HG02943 (cell line): ENCODE results near the gene GFOD2.
"Not testable (repeated sequence)": the region's sequence is repeated elsewhere in the genome, so short reads cannot be mapped to it uniquely, and the experiment has no call there.

Source experiments
- ATAC-seq: cut with Tn5 transposase; IDR thresholded peaks from one replicate; pipeline ENCODE4 v1.9.1; 2021; ENCODE audit warnings: mild to moderate bottlenecking, low read depth, moderate library complexity; ENCODE audit not compliant: unreplicated experiment

GFOD2 gene

GRCh38 chr16:67707210-67707609 is 11.9 kb downstream of the GFOD2 start:
- no peak for ATAC-seq

GRCh38 chr16:67704110-67704509 is 15.0 kb downstream of the GFOD2 start:
- ATAC-seq = no peak

GRCh38 chr16:67703626-67704025 is 15.5 kb downstream of the GFOD2 start:
- no peak for ATAC-seq

DNA sequence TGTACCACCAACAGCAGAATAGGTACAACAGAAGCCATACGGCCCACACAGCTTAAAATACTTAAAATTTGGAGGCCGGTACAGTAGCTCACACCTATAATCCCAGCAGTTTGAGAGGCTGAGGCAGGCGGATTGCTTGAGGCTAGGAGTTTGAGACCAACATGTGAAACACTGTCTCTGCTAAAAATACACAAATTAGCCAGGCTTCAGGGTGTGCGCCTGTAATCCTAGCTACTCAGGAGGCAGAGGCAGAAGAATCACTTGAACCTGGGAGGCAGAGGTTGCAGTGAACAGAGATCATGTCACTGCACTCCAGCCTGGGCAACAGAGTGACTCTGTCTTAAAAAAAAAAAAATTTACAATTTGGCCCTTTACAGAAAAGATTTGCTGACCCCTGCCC is 17.0 kb downstream of the GFOD2 start:
- ATAC-seq = no peak

DNA sequence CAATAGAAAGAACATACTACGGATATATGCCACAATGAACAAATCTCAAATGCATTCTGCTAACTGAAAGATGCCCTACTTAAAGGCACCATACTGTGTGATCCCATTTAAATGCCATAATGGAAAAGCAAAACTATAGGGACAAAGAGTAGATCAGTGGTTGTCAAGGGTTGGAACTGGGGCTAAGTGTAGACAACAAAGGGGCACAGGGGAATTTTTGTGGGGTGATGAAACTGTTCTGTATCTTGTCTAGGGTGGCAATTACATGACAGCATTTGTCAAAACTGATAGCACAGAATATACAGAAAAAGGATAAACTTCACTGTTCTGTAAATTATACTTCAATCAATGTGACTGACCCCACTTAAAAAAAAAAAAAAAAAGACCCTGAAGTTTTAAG is 17.7 kb downstream of the GFOD2 start:
- ATAC-seq = no peak

DNA sequence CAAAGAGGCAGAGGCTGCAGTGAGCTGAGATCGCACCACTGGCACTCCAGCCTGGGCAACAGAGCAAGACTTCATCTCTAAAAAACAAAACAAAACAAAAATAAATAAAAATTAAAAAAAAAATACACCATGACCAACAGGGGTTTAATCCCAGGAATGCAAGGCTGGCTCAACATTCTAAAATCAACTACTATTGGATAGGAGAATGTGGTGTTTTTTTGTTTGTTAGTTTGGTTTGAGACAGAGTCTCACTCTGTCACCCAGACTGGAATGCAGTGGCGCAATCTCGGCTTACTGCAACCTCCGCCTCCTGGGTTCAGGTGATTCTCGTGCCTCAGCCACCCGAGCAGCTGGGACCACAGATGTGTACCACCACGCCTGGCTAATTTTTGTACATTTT is 19.9 kb downstream of the GFOD2 start:
- no peak for ATAC-seq

DNA sequence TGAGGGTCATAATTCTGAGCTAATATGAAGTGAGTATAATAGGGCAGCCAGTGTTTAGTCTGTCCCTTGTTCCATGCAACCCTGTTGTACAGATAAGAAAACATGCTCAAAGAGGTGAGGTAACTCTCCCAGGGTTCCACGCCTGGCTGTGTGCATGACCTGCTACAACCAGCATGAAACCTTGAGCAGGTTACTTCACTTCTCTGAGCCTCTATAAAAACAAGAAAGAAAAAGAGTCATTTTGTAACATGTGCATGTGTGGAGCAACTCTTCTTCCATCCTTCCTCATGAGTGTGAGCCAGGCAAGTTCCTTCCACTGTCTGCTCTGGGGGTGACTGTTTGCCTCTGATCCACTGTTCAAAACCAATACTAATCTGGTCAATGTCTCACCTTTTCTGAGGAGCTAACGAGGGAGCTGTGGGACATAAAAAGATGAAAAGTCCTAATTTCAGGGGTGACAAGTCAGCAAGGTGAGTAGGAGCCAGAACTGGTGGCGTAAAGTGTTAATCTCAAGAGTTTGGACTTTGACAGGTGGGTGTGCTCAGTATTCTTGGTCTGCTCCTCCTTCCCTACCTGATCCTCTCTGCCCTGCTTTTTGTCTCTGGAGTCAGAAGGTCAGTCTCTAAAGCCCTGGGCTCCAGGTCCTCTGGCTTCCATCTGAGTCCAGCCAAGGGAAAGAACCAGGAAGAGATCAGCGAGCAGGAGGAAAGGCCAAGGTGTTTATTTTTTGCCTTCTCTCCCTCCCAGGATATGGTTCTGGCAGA is 21.5 kb downstream of the GFOD2 start:
- no peak for ATAC-seq

DNA sequence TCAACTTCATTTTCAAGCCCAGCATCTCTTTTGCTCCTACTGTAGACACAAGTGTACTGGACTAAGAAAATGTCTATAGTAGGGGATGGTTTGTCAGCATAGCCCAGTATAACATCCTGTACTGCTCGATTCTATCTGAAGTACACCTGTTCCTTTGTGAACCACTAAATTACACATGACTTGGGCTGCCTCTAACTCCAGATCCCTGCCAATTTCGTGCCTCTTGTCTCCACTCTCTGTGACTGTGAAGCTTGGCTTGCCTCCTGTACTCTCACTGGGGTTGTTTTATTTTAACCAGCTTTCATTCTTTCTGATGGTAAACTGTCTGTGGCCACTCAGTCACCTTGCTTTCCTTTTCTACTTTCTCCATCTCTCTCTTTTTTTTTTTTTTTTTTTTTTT is 24.5 kb downstream of the GFOD2 start:
- no peak for ATAC-seq

DNA sequence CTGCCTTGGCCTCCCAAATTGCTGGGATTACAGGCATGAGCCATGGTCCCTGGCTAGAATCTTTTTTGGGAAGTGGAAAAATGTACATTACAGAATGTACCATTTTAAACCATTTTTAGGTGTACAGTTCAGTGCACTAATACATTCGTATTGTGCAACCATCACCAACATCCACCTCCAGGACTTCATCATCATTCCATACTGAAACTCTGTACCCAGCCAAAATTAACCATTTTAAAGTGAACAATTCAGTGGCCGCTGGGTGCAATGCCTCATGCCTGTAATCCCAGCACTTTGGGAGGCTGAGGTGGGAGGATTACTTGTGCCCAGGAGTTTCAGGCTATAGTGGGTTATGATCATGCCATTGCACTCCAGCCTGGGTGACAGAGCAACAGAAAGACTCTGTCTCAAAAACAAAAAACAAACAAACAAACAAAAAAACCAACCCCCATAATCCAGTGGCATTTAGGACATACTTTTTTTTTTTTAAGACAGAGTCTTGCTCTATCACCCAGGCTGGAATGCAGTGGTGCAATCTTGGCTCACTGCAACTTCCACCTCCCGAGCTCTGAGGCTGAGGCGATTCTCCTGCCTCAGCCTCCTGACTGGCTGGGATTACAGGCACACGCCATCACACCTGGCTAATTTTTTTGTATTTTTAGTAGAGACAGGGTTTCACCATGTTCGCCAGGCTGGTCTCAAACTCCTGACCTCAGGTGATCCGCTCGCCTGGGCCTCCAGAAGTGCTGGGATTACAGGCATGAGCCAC is 25.4 kb downstream of the GFOD2 start:
- ATAC-seq = not testable (repeated sequence)

GRCh38 chr16:67685388-67686112 is 33.6 kb downstream of the GFOD2 start:
- ATAC-seq = no peak

GRCh38 chr16:67683767-67684166 is 35.3 kb downstream of the GFOD2 start:
- ATAC-seq = no peak

DNA sequence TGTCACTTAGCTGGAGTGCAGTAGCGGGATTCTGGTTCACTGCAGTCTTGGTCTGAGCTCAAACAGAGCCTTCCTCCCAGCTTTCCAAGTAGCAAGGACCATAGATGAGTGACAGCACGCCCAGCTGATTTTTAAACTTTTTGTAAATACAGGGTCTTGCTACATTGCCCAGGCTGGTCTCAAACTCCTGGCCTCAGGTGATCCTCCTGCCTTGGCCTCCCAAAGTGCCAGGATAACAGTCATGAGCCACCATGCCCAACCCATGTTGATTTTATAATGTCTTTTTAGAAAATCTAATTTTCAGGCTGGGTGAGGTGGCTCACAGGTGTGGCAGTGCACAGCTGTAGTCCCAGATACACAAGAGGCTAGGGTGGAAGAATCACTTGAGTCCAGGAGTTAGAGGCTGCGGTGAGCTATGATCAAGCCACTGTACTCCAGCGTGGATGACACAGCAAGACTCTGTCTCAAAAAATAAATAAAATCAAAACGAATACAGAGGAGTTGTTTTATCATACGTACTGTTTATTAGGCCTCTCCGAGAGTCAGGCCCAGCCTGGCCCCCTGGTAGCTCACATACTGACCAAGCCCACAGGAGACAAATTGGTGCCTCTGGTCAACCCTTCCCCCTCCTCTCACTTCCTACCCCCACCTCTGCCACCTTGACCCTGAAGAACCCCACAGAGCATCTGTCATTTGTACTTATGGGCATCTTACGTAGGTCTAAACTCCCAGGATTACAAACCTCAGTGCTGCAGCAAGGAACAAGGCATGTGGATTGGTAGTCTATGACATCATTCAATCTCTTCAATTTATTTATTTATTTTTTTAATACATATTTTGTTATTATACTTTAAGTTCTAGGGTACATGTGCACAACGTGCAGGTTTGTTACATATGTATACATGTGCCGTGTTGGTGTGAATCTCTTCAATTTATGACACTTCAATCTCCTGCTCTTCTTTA is 38.9 kb downstream of the GFOD2 start:
- no peak for ATAC-seq

DNA sequence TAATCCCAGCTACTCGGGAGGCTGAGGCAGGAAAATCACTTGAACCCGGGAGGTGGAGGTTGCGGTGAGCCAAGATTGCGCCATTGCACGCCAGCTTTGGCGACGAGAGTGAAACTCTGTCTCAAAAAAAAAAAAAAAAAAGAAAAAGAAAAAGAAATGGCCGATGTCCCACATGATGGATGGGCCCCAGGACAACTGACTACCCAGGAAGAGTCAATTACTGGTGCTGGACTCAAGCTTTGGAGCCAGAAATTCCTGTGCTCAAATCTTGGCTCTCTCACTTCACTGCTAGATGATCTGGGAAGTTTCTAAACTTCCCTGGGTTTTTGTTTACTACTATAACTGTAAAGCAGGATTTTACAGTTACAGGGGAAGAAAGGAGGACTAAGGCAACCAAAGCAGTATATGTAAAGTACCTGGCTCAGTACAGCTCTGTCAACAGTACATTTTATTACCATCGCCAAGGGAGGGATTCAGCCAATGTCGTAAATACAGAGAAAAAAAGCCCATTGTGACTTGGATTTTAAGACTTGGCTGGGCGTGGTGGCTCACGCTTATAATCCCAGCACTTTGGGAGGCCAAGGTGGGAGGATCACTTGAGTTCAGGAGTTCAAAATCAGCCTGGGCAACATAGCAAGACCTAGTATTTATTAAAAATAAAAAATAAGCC is 40.6 kb downstream of the GFOD2 start:
- ATAC-seq = no peak

GRCh38 chr16:67677712-67678111 is 41.4 kb downstream of the GFOD2 start:
- ATAC-seq = no peak

DNA sequence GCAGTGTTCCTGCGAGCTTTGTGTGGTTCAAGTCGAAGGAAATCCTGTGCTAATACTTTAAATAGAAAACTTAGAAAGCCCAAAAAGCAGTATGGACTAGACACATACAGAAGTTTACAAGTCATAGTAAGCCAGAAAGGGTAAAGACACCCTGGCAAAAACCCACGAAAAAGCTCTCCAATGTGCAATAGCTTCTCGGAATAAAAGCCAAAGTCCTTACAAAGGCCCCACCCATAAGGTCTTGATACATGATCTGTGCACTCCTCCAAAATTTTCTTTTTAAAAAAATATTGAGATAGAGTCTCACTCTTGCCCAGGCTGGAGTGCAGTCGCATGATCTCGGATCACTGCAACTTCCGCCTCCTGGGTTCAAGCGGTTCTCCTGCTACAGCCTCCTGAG is 42.2 kb downstream of the GFOD2 start:
- ATAC-seq = no peak

GRCh38 chr16:67676516-67676915 is 42.6 kb downstream of the GFOD2 start:
- ATAC-seq = no peak

GRCh38 chr16:67675999-67676398 is 43.1 kb downstream of the GFOD2 start:
- ATAC-seq = no peak

DNA sequence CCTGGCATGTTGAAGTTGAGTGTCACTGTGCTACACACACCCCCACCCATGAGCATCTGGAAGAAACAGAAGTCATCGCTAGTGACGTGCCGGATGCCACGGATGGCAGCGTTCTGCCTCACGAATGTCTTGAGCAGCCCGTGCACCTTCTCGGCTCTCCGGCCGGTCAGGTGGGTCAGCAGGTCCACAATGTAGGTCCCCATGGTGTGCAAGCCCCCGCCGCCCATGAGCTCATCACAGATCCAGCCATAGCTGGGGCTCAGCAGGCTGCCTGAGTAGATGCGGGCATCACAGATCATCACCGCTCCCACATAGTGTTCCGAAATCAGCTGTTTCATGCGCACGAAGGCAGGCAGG is 43.6 kb downstream of the GFOD2 start:
- no peak for ATAC-seq

DNA sequence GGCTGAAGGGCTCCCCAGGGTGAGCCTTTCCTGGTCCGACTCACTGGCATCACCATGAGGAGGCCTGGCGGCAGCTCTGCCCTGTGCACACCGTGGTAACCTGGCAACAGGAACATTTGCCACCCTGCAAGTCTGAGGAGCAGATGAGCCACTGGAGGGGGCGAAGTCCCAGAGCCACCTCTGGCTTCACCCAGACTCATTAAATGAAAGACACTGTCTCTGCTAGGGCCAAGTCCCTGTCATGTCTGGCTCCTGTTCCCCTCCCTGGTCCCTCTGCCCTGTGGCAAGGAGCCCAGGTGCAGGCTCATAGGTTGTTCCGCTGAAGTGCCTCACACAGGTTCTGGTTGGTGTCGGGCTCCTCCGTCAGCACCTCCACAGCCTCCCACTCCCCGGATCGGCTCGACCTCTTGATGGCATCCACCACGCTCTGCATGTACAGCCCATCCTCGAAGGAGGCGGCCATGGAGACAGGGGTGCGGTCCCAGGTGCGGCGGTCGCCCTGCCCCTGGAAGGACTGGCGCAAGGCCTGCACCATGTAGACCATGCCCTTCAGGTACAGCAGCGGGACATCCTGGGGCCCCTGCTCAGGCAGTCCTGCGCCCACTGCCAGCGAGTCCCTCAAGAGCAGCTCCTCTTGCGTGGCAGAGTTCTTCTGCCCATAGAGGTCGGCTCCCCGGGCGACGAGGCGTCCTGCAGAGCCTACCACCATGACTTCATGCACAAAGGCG is 44.1 kb downstream of the GFOD2 start:
- ATAC-seq = no peak
